ENCODE measurements around the gene EHD1. TPM values are rescaled to one million over a fixed set of nuclear protein-coding genes. Genes with fewer than 3 reads are reported as not detected.
A peak's percentile ranks its signal among the peaks of the same experiment; 100 is the strongest.

Gene EHD1
- total RNA-seq, 2 donors from 2014 or later = 39.7 to 43.8 TPM

DNA sequence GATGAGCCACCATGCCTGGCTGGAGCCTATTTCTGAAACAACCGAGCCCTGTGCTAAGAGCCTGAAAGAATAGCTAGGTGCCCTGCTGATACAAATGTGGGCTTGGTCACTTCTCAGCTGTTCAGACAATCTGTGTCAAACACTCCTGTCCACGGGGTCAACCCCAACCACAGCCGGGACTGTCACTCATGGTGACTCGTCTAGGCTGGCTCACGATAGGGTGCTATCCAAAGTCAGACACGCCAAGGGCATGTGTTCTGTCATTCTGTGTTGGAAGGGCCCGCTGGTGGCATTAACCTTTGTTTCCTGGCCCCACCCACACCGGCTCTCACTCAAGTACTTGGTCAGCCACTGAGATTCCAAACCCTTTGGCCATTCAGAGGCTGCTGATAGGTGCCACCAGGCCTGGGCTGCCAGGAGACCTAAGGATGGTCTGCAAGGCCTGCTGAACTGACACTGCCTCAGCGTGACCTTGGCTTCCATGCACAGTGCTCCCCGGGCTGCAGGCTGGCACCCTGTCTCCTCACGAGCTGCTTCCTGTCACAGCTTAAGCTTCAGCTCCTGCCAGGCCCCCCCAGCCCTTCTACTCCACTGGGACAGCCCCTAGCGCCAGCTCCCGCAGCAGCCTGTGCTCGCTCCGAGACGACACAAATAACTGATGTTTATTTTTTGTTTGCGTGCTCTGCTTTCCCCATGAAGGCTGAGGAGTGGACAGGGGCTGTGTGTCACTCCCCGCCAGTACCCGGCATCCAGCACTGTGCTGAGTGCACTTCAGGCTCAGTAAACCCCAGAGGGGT is 19.8 kb downstream of the EHD1 start:
- H3K27ac ChIP-seq (ENCODE audit: low read depth, low read length) = no peak overlapping the region
- H3K4me1 ChIP-seq (ENCODE audit: control insufficient read depth, insufficient read depth, low read length) = no peaks in the 10 kb centered on the region
- DNase-seq = no peak
- no peak overlapping the region for H3K4me3 ChIP-seq (ENCODE audit: low read length)
- Mint-ChIP-seq H3K4me1 (peaks cover 2% of the 10 kb centered on the region), H3K36me3 (ENCODE audit: low read depth) (peaks cover 17% of the 10 kb centered on the region), H3K27me3 (ENCODE audit: insufficient read depth) (no peaks in the 10 kb centered on the region), H3K27ac (no peak overlapping the region), H3K4me3 (no peak overlapping the region), H3K9me3 (no peaks in the 10 kb centered on the region)
- TF ChIP-seq, protein P1, sequence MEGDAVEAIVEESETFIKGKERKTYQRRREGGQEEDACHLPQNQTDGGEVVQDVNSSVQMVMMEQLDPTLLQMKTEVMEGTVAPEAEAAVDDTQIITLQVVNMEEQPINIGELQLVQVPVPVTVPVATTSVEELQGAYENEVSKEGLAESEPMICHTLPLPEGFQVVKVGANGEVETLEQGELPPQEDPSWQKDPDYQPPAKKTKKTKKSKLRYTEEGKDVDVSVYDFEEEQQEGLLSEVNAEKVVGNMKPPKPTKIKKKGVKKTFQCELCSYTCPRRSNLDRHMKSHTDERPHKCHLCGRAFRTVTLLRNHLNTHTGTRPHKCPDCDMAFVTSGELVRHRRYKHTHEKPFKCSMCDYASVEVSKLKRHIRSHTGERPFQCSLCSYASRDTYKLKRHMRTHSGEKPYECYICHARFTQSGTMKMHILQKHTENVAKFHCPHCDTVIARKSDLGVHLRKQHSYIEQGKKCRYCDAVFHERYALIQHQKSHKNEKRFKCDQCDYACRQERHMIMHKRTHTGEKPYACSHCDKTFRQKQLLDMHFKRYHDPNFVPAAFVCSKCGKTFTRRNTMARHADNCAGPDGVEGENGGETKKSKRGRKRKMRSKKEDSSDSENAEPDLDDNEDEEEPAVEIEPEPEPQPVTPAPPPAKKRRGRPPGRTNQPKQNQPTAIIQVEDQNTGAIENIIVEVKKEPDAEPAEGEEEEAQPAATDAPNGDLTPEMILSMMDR (conservative IDR thresholded peaks at IDR 0.05) = no peak
- no peaks in the 10 kb centered on the region for H3K27me3 ChIP-seq (ENCODE audit: control insufficient read depth, insufficient read depth, low read length, poor library complexity, severe bottlenecking)
- H3K36me3 ChIP-seq (ENCODE audit: control insufficient read depth, insufficient read depth, low read length) = peaks cover 28% of the 10 kb centered on the region
- H3K9me3 ChIP-seq (ENCODE audit: control insufficient read depth, low read length) = no peaks in the 10 kb centered on the region
- H3K9ac ChIP-seq (ENCODE audit: extremely low read depth, low read length, poor library complexity, severe bottlenecking) = no peak overlapping the region
- 91 to 94% methylated on average over 17 to 19 of the region's 19 CpGs for WGBS, 2 experiments (ENCODE audit: insufficient coverage in 1 of 2, insufficient read length in 1 of 2)

DNA sequence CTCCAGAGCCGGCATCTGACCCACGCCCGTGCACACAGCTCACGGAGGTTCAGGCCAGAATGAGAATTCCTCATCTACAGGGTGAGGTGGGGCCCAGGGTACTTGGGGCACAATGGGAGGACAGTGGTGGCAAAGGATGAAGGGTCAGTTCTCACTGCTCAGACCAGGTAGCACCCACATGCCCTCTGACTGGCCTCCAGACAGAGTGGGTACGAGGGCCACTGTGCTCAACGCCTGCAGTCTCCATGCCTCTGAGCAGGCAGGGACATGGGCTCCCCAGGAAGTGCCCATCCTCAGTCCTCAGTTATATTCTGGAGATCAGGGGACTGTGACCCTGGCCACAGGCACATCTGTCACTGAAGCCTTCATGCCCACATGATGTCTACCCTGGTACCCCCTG is 20.9 kb downstream of the EHD1 start:
- no peaks in the 10 kb centered on the region for H3K9me3 Mint-ChIP-seq
- H3K9me3 ChIP-seq (ENCODE audit: control insufficient read depth, low read length) = no peaks in the 10 kb centered on the region
- no peaks in the 10 kb centered on the region for H3K27me3 Mint-ChIP-seq (ENCODE audit: insufficient read depth)
- H3K4me3 ChIP-seq (ENCODE audit: low read length) = no peak overlapping the region
- peaks cover 17% of the 10 kb centered on the region for H3K36me3 Mint-ChIP-seq (ENCODE audit: low read depth)
- H3K27ac Mint-ChIP-seq = no peak overlapping the region
- no peak overlapping the region for H3K9ac ChIP-seq (ENCODE audit: extremely low read depth, low read length, poor library complexity, severe bottlenecking)
- no peak overlapping the region for H3K27ac ChIP-seq (ENCODE audit: low read depth, low read length)
- H3K4me1 Mint-ChIP-seq = no peaks in the 10 kb centered on the region
- H3K36me3 ChIP-seq (ENCODE audit: control insufficient read depth, insufficient read depth, low read length) = peaks cover 28% of the 10 kb centered on the region
- H3K27me3 ChIP-seq (ENCODE audit: control insufficient read depth, insufficient read depth, low read length, poor library complexity, severe bottlenecking) = no peaks in the 10 kb centered on the region
- WGBS, 2 experiments (ENCODE audit: insufficient coverage in 1 of 2, insufficient read length in 1 of 2) = 94% methylated on average over 6 of the region's 6 CpGs; no CpG with 5 or more reads in 1 of the 2 experiments
- no peak for DNase-seq
- no peaks in the 10 kb centered on the region for H3K4me1 ChIP-seq (ENCODE audit: control insufficient read depth, insufficient read depth, low read length)
- TF ChIP-seq, protein P1 (conservative IDR thresholded peaks at IDR 0.05) = no peak
- no peak overlapping the region for H3K4me3 Mint-ChIP-seq

DNA sequence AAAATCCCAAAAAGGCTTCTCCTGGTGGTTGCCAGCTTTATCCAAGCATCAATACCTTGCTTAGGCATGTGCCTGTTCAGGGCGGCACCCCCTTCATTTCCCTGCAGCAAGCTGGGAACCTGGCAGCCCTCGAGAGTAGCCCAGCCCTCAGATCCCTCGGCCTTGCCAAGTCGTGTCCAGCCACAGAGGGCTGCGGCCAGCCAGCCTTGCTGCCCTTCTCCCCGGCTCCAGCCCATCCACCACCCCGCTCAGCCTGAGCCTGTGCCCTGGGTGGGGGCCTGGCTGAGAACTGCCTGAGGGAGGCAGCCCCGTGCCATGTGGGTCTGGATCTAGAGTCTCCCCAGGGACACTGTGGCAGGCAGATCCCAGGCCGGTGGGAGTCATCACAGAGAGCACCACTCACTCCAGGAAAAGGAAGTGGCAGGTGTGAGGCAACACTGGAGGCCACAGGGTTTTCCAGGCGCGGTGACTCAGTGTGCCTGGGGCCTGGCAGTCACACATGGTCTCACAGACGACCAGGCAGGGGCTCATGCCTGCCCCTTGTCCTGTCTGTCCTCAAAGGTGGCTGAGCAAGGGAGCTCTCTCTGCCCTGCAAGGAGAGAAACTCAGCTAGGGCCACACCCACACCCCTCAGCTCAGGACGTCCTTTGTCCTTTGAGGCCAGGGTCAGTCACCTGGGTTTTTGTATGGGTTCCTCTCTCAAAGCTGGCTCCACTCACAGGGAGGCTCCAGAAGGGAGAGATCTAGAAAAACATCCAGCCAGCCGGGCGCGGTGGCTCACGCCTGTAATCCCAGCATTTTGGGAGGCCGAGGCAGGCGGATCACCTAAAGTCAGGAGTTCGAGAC is 21.8 kb downstream of the EHD1 start:
- Mint-ChIP-seq H3K4me3 (no peak overlapping the region), H3K36me3 (ENCODE audit: low read depth) (peaks cover 17% of the 10 kb centered on the region), H3K27ac (peak overlapping the region; percentile 10), H3K4me1 (peaks cover 2% of the 10 kb centered on the region), H3K27me3 (ENCODE audit: insufficient read depth) (no peaks in the 10 kb centered on the region), H3K9me3 (no peaks in the 10 kb centered on the region)
- TF ChIP-seq, protein P1 (conservative IDR thresholded peaks at IDR 0.05) = no peak
- DNase-seq = no peak
- WGBS, 2 experiments (ENCODE audit: insufficient coverage in 1 of 2, insufficient read length in 1 of 2) = 92 to 93% methylated on average over 12 to 20 of the region's 20 CpGs
- Histone ChIP-seq H3K9me3 (ENCODE audit: control insufficient read depth, low read length) (no peaks in the 10 kb centered on the region), H3K4me3 (ENCODE audit: low read length) (no peak overlapping the region), H3K4me1 (ENCODE audit: control insufficient read depth, insufficient read depth, low read length) (no peaks in the 10 kb centered on the region), H3K27ac (ENCODE audit: low read depth, low read length) (no peak overlapping the region), H3K27me3 (ENCODE audit: control insufficient read depth, insufficient read depth, low read length, poor library complexity, severe bottlenecking) (no peaks in the 10 kb centered on the region), H3K36me3 (ENCODE audit: control insufficient read depth, insufficient read depth, low read length) (peaks cover 28% of the 10 kb centered on the region), H3K9ac (ENCODE audit: extremely low read depth, low read length, poor library complexity, severe bottlenecking) (no peak overlapping the region)
